Measurements from ENCODE around the gene HMCN2. TPM values are rescaled to one million over a fixed set of nuclear protein-coding genes. Genes with fewer than 3 reads are reported as not detected.

HMCN2 gene
- total and polyA plus RNA-seq, 2 donors from 2014 or later, result 0.99 to 8.6 TPM

DNA sequence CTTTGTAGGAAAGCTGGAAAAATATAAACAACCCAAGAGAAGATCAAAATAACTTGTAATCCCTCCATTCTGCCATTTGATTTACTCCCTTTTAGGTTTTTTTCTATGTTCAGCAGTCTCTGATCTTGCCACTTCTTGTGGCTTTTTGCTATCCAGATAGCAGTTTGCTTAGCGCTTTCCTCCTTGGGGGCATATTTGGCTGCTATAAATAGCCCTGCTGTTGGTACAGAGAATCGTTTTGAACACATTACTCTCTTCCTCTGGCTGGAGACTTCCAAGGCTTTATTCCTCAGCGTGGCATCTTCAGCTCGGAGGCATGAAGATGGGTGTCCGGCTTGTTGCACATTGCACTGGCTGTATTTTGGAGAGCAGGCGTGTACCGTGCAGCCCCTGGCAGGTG is 38.6 kb downstream of the HMCN2 start:
- Histone ChIP-seq H3K9me3 (ENCODE audit: control insufficient read depth in 2 of 3, insufficient read depth in 1 of 3, low read length in 3 of 3) (no peaks in the 10 kb centered on the region), H3K4me1 (ENCODE audit: control insufficient read depth in 2 of 3, insufficient read depth in 2 of 3, low read depth in 1 of 3, low read length in 3 of 3) (no peaks in the 10 kb centered on the region), H3K4me3 (ENCODE audit: low read length in 3 of 3) (no peak overlapping the region), H3K27ac (ENCODE audit: low read depth in 2 of 2, low read length in 2 of 2) (no peak overlapping the region), H3K9ac (ENCODE audit: low read length in 3 of 3) (no peak overlapping the region), H3K27me3 (ENCODE audit: control insufficient read depth, insufficient read depth, low read length) (no peaks in the 10 kb centered on the region), H3K36me3 (ENCODE audit: control insufficient read depth in 2 of 3, insufficient read depth in 3 of 3, low read length in 3 of 3) (no peaks in the 10 kb centered on the region)
- peak in 1 of 5 donors; percentile 22 for DNase-seq
- TF ChIP-seq CTCF (IDR thresholded peaks at IDR 0.05; ENCODE audit: borderline replicate concordance, extremely low read depth, insufficient read depth), result no peak
- intact Hi-C loops (cut with DNase I), result no loop called here
- no peak for FAIRE-seq

GRCh38 chr9:130304643-130305042 is 39.1 kb downstream of the HMCN2 start:
- no peak for FAIRE-seq

GRCh38 chr9:130305381-130305780 is 39.8 kb downstream of the HMCN2 start:
- Histone ChIP-seq H3K9ac (ENCODE audit: low read length in 3 of 3) (no peak overlapping the region), H3K27me3 (ENCODE audit: control insufficient read depth, insufficient read depth, low read length) (no peaks in the 10 kb centered on the region), H3K4me1 (ENCODE audit: control insufficient read depth in 2 of 3, insufficient read depth in 2 of 3, low read depth in 1 of 3, low read length in 3 of 3) (no peaks in the 10 kb centered on the region), H3K9me3 (ENCODE audit: control insufficient read depth in 2 of 3, insufficient read depth in 1 of 3, low read length in 3 of 3) (no peaks in the 10 kb centered on the region), H3K27ac (ENCODE audit: low read depth in 2 of 2, low read length in 2 of 2) (no peak overlapping the region), H3K36me3 (ENCODE audit: control insufficient read depth in 2 of 3, insufficient read depth in 3 of 3, low read length in 3 of 3) (no peaks in the 10 kb centered on the region), H3K4me3 (ENCODE audit: low read length in 3 of 3) (no peak overlapping the region)
- no peak for TF ChIP-seq CTCF (IDR thresholded peaks at IDR 0.05; ENCODE audit: borderline replicate concordance, extremely low read depth, insufficient read depth)
- FAIRE-seq (no peak), DNase-seq (peak in 1 of 5 donors; percentile 49)
- intact Hi-C loops (cut with DNase I), result no loop called here

More at GRCh38 chr9:130304643-130305042, 39.1 kb downstream of the HMCN2 start:
- Histone ChIP-seq H3K4me1 (ENCODE audit: control insufficient read depth in 2 of 3, insufficient read depth in 2 of 3, low read depth in 1 of 3, low read length in 3 of 3) (no peaks in the 10 kb centered on the region), H3K27ac (ENCODE audit: low read depth in 2 of 2, low read length in 2 of 2) (no peak overlapping the region), H3K27me3 (ENCODE audit: control insufficient read depth, insufficient read depth, low read length) (no peaks in the 10 kb centered on the region), H3K36me3 (ENCODE audit: control insufficient read depth in 2 of 3, insufficient read depth in 3 of 3, low read length in 3 of 3) (no peaks in the 10 kb centered on the region), H3K9me3 (ENCODE audit: control insufficient read depth in 2 of 3, insufficient read depth in 1 of 3, low read length in 3 of 3) (no peaks in the 10 kb centered on the region), H3K9ac (ENCODE audit: low read length in 3 of 3) (no peak overlapping the region), H3K4me3 (ENCODE audit: low read length in 3 of 3) (no peak overlapping the region)
- intact Hi-C loops (cut with DNase I), result no loop called here
- DNase-seq, result peak in 1 of 5 donors; percentile 61
- TF ChIP-seq CTCF (IDR thresholded peaks at IDR 0.05; ENCODE audit: borderline replicate concordance, extremely low read depth, insufficient read depth), result no peak
